ENCODE data around the gene TUBGCP6. TPM values are rescaled to one million over a fixed set of nuclear protein-coding genes. Genes with fewer than 3 reads are reported as not detected.

TUBGCP6 gene
- total RNA-seq, 1 experiment from 2014 or later, result 38.6 TPM

DNA sequence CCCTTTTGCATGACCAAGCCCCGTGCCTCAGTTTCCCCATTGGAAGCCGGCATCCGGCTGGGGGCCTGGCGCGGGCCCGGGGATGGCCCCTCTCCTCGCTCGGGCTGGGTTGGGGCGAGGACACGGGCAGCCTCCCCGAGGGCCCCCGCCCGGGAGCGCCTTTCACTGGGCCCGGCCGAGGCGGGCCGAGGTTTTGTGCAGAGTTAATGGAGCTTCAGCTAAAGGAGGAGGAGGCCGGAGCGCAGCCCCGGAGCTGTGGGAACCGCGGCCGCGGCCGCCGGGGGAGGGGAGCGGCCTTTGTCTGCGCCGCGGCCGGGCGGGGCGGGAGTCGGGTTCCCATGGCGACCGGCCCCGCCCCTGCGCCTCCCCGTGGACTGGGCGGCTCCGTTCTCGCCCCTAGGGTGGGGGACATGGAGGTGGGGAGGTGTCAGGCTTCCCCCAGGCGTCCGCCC lies 26.7 kb upstream of the TUBGCP6 start:
- Histone ChIP-seq H3K36me3 (ENCODE audit: control insufficient read depth in 1 of 2, insufficient read depth in 2 of 2, low read length in 2 of 2) (peaks cover 4 to 17% of the 10 kb centered on the region in 2 experiments), H3K9ac (ENCODE audit: low read length) (no peak overlapping the region), H3K9me2 (ENCODE audit: insufficient read depth) (no peaks in the 10 kb centered on the region), H3K4me2 (ENCODE audit: low read length) (peak overlapping the region; percentile 97), H3K4me3 (replicated peaks in 1 of 2; ENCODE audit: low read depth in 1 of 2, low read length in 2 of 2) (peak overlapping the region; percentile 55 to 65; a peak in 3 of 4 replicates), H3K27me3 (ENCODE audit: insufficient read depth, low read length) (no peaks in the 10 kb centered on the region), H3K4me1 (ENCODE audit: control insufficient read depth in 1 of 2, insufficient read depth in 2 of 2, low read length in 2 of 2) (peaks cover 27 to 55% of the 10 kb centered on the region in 2 experiments), H4K20me1 (ENCODE audit: insufficient read depth) (no peaks in the 10 kb centered on the region), H3K9me3 (ENCODE audit: control insufficient read depth in 1 of 2, insufficient read depth in 1 of 2, low read depth in 1 of 2, low read length in 2 of 2) (peaks cover 4 to 9% of the 10 kb centered on the region in 2 experiments; a peak in 2 of 4 replicates), H3K27ac (ENCODE audit: low read depth, low read length) (peak overlapping the region; percentile 42; the same call in 1 of the 2 replicates), H2AFZ (ENCODE audit: low read depth, low read length, poor library complexity, severe bottlenecking) (no peak overlapping the region), H3K79me2 (ENCODE audit: insufficient read depth, low read length) (no peaks in the 10 kb centered on the region; the same call in 1 of the 2 replicates)
- RAD21 ChIA-PET (ENCODE audit: low non-redundant PET in 1 of 2, low total read pairs in 2 of 2, uncharacterized antibody in 2 of 2, unreplicated experiment in 2 of 2), result no interaction called here
- no peak for DNase-seq (ENCODE audit: low read depth, low spot score)
- TF ChIP-seq, protein P1, sequence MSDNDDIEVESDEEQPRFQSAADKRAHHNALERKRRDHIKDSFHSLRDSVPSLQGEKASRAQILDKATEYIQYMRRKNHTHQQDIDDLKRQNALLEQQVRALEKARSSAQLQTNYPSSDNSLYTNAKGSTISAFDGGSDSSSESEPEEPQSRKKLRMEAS (IDR thresholded peaks at IDR 0.05), result no peak
- TF ChIP-seq, protein P2, sequence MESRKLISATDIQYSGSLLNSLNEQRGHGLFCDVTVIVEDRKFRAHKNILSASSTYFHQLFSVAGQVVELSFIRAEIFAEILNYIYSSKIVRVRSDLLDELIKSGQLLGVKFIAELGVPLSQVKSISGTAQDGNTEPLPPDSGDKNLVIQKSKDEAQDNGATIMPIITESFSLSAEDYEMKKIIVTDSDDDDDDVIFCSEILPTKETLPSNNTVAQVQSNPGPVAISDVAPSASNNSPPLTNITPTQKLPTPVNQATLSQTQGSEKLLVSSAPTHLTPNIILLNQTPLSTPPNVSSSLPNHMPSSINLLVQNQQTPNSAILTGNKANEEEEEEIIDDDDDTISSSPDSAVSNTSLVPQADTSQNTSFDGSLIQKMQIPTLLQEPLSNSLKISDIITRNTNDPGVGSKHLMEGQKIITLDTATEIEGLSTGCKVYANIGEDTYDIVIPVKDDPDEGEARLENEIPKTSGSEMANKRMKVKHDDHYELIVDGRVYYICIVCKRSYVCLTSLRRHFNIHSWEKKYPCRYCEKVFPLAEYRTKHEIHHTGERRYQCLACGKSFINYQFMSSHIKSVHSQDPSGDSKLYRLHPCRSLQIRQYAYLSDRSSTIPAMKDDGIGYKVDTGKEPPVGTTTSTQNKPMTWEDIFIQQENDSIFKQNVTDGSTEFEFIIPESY (IDR thresholded peaks at IDR 0.05; ENCODE audit: extremely low read depth, insufficient replicate concordance, low read length), result no peak
- TF ChIP-seq JUND (IDR thresholded peaks at IDR 0.05) (no peak), ZFX (IDR thresholded peaks at IDR 0.05) (no peak), ELF1 (IDR thresholded peaks at IDR 0.05; ENCODE audit: borderline replicate concordance, low read depth) (no peak), YY1 (IDR thresholded peaks at IDR 0.05; ENCODE audit: extremely low read depth, insufficient replicate concordance, low read depth, low read length) (no peak), SIN3A (IDR thresholded peaks at IDR 0.05; ENCODE audit: low read depth) (no peak), TCF7L2 (IDR thresholded peaks at IDR 0.05; ENCODE audit: borderline replicate concordance, extremely low read depth, insufficient read depth, insufficient read length) (peak; percentile 71), EZH2phosphoT487 (IDR thresholded peaks at IDR 0.05; ENCODE audit: borderline replicate concordance) (no peak), CBX3 (IDR thresholded peaks at IDR 0.05; ENCODE audit: low read depth) (no peak)
- TF ChIP-seq, protein P3, sequence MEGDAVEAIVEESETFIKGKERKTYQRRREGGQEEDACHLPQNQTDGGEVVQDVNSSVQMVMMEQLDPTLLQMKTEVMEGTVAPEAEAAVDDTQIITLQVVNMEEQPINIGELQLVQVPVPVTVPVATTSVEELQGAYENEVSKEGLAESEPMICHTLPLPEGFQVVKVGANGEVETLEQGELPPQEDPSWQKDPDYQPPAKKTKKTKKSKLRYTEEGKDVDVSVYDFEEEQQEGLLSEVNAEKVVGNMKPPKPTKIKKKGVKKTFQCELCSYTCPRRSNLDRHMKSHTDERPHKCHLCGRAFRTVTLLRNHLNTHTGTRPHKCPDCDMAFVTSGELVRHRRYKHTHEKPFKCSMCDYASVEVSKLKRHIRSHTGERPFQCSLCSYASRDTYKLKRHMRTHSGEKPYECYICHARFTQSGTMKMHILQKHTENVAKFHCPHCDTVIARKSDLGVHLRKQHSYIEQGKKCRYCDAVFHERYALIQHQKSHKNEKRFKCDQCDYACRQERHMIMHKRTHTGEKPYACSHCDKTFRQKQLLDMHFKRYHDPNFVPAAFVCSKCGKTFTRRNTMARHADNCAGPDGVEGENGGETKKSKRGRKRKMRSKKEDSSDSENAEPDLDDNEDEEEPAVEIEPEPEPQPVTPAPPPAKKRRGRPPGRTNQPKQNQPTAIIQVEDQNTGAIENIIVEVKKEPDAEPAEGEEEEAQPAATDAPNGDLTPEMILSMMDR (IDR thresholded peaks at IDR 0.05 in 2 of 3, conservative IDR thresholded peaks at IDR 0.05 in 1 of 3; ENCODE audit: borderline replicate concordance in 1 of 3, insufficient read depth in 1 of 3, low read depth in 2 of 3, low read length in 2 of 3), result 0 out of 6 replicates have a peak, but pooled peaks of 1 of the 3 experiments have one; percentile 13
- POLR2A ChIA-PET, result interaction anchor here (0.6 to 2.3 kb wide), 2 partner anchors 9 to 21 kb away, joined by 4 to 7 read pairs; partner anchors contain the start of gene HDAC10
- no TSS peak for BruUV-seq (replicated peaks)
- peak; percentile 52 for ATAC-seq
- intact Hi-C loops (cut with micrococcal nuclease), result no loop called here
- CTCF ChIA-PET, result interaction anchor here (1.6 kb wide), 1 partner anchor 21 kb away, joined by 4 read pairs; the partner anchor contains the start of gene HDAC10

All from HCT116 (cell line).